LoVo (cell line): Measurements from ENCODE around the gene KLF11.

Source experiments
- DNase-seq: peaks from one replicate; pipeline ENCODE4 v3.0.0-alpha.2; 2016; ENCODE audit warnings: low spot score

The KLF11 gene

GRCh38 chr2:10042301-10043161 lies 819 bp upstream of the KLF11 start:
- DNase-seq = no peak

GRCh38 chr2:10043906-10044601 lies 704 bp downstream of the KLF11 start:
- peak; percentile 89 for DNase-seq

GRCh38 chr2:10045561-10046355 lies 2.4 kb downstream of the KLF11 start:
- no peak for DNase-seq

GRCh38 chr2:10046931-10047330 lies 3.6 kb downstream of the KLF11 start:
- DNase-seq = no peak

GRCh38 chr2:10047616-10048500 lies 4.5 kb downstream of the KLF11 start:
- no peak for DNase-seq

- DNase-seq = peak; percentile 49
These were observed 5.3 kb downstream of the KLF11 start for GRCh38 chr2:10048501-10049171.

GRCh38 chr2:10052216-10052615 lies 8.9 kb downstream of the KLF11 start:
- no peak for DNase-seq

GRCh38 chr2:10053351-10053750 lies 10.0 kb downstream of the KLF11 start:
- no peak for DNase-seq

GRCh38 chr2:10054424-10054823 lies 11.1 kb downstream of the KLF11 start:
- no peak for DNase-seq

- DNase-seq = no peak
These were observed 11.6 kb downstream of the KLF11 start for GRCh38 chr2:10054976-10055375.

GRCh38 chr2:10056439-10056838 lies 13.1 kb downstream of the KLF11 start:
- no peak for DNase-seq

- DNase-seq = no peak
These were observed 14.1 kb downstream of the KLF11 start for GRCh38 chr2:10057231-10058107.

GRCh38 chr2:10058251-10059015 lies 15.1 kb downstream of the KLF11 start:
- no peak for DNase-seq

GRCh38 chr2:10059016-10059351 lies 15.6 kb downstream of the KLF11 start:
- DNase-seq = no peak

- DNase-seq = no peak
These were observed 16.4 kb downstream of the KLF11 start for GRCh38 chr2:10059552-10060335.

GRCh38 chr2:10061221-10061925 lies 18.0 kb downstream of the KLF11 start:
- no peak for DNase-seq

GRCh38 chr2:10062931-10063365 lies 19.6 kb downstream of the KLF11 start:
- no peak for DNase-seq

- no peak for DNase-seq
These were observed 20.2 kb downstream of the KLF11 start for GRCh38 chr2:10063566-10063965.
